HG02763 (cell line): ENCODE results near the gene KAT7.
"Not testable (repeated sequence)": the region's sequence is repeated elsewhere in the genome, so short reads cannot be mapped to it uniquely, and the experiment has no call there.

Experiments used
- ATAC-seq: cut with Tn5 transposase; IDR thresholded peaks from one replicate; pipeline ENCODE4 v1.9.1; 2021; ENCODE audit warnings: mild to moderate bottlenecking, moderate library complexity; ENCODE audit not compliant: unreplicated experiment

The KAT7 gene

GRCh38 chr17:49798182-49798581, 9.7 kb downstream of the KAT7 start:
- ATAC-seq: no peak

- no peak for ATAC-seq
These were observed 10.3 kb downstream of the KAT7 start for GRCh38 chr17:49798738-49799137.

- ATAC-seq: no peak
These were observed 20.6 kb downstream of the KAT7 start for GRCh38 chr17:49809056-49809455.

GRCh38 chr17:49814781-49815529, 26.5 kb downstream of the KAT7 start:
- no peak for ATAC-seq

- ATAC-seq: no peak
These were observed 27.3 kb downstream of the KAT7 start for GRCh38 chr17:49815761-49816281.

- ATAC-seq: no peak
These were observed 29.5 kb downstream of the KAT7 start for GRCh38 chr17:49817993-49818392.

GRCh38 chr17:49819138-49819537, 30.7 kb downstream of the KAT7 start:
- ATAC-seq: no peak

- ATAC-seq: no peak
These were observed 31.2 kb downstream of the KAT7 start for GRCh38 chr17:49819651-49820050.

GRCh38 chr17:49820773-49821172, 32.3 kb downstream of the KAT7 start:
- no peak for ATAC-seq

- ATAC-seq: no peak
These were observed 33.0 kb downstream of the KAT7 start for GRCh38 chr17:49821466-49821865.

GRCh38 chr17:49821916-49822315, 33.4 kb downstream of the KAT7 start:
- ATAC-seq: no peak

- no peak for ATAC-seq
These were observed 34.3 kb downstream of the KAT7 start for GRCh38 chr17:49822829-49823228.

GRCh38 chr17:49823614-49824013, 35.1 kb downstream of the KAT7 start:
- ATAC-seq: no peak

- ATAC-seq: no peak
These were observed 37.2 kb downstream of the KAT7 start for GRCh38 chr17:49825645-49826044.

- not testable (repeated sequence) for ATAC-seq
These were observed 39.8 kb downstream of the KAT7 start for GRCh38 chr17:49828325-49828724.

GRCh38 chr17:49829026-49829425, 40.5 kb downstream of the KAT7 start:
- ATAC-seq: no peak

- no peak for ATAC-seq
These were observed 42.1 kb downstream of the KAT7 start for GRCh38 chr17:49830605-49831004.

- ATAC-seq: no peak
These were observed 44.5 kb downstream of the KAT7 start for GRCh38 chr17:49832840-49833599.

- no peak for ATAC-seq
These were observed 45.8 kb downstream of the KAT7 start for GRCh38 chr17:49834118-49834743.

- no peak for ATAC-seq
These were observed 47.0 kb downstream of the KAT7 start for GRCh38 chr17:49835472-49835871.
